ENCODE data around the gene BUB1B. TPM values are rescaled to one million over a fixed set of nuclear protein-coding genes. Genes with fewer than 3 reads are reported as not detected.
"Not testable (repeated sequence)": the region's sequence is repeated elsewhere in the genome, so short reads cannot be mapped to it uniquely, and the experiment has no call there.

BUB1B gene
- polyA plus RNA-seq, 3 donors: 0.15 to 0.17 TPM; not detected in 1

GRCh38 chr15:40162552-40162951, 1.7 kb downstream of the BUB1B start:
- 83 to 94% (median 84%) methylated on average over 2 of the region's 2 CpGs for WGBS, 3 donors
- no peak overlapping the region for H3K27ac ChIP-seq (ENCODE audit: low read depth, low read length)

- 87 to 88% (median 87%) methylated on average over 12 of the region's 12 CpGs for WGBS, 3 donors
- no peak overlapping the region for H3K27ac ChIP-seq (ENCODE audit: low read depth, low read length)
These were observed 3.0 kb downstream of the BUB1B start for GRCh38 chr15:40163657-40164416.

GRCh38 chr15:40167374-40167773, 6.5 kb downstream of the BUB1B start:
- H3K27ac ChIP-seq (ENCODE audit: low read depth, low read length): not testable (repeated sequence)
- WGBS, 3 donors: 94 to 97% (median 96%) methylated on average over 10 of the region's 10 CpGs

GRCh38 chr15:40175160-40175559, 14.3 kb downstream of the BUB1B start:
- no peak overlapping the region for H3K27ac ChIP-seq (ENCODE audit: low read depth, low read length)
- WGBS, 3 donors: 76 to 92% (median 80%) methylated on average over 3 of the region's 3 CpGs

GRCh38 chr15:40182358-40183029, 21.6 kb downstream of the BUB1B start:
- H3K27ac ChIP-seq (ENCODE audit: low read depth, low read length): no peak overlapping the region
- 50 to 80% (median 52%) methylated on average over 1 of the region's 1 CpG for WGBS, 3 donors

GRCh38 chr15:40183636-40184463, 23.0 kb downstream of the BUB1B start:
- H3K27ac ChIP-seq (ENCODE audit: low read depth, low read length): no peak overlapping the region
- WGBS, 3 donors: 64 to 86% (median 71%) methylated on average over 9 of the region's 9 CpGs

GRCh38 chr15:40190591-40190990, 29.7 kb downstream of the BUB1B start:
- H3K27ac ChIP-seq (ENCODE audit: low read depth, low read length): no peak overlapping the region
- 89 to 96% (median 94%) methylated on average over 6 of the region's 6 CpGs for WGBS, 3 donors

GRCh38 chr15:40192942-40193341, 32.1 kb downstream of the BUB1B start:
- no peak overlapping the region for H3K27ac ChIP-seq (ENCODE audit: low read depth, low read length)
- 83 to 95% (median 90%) methylated on average over 1 of the region's 1 CpG for WGBS, 3 donors

GRCh38 chr15:40197434-40197833, 36.6 kb downstream of the BUB1B start:
- WGBS, 3 donors: 62 to 96% (median 81%) methylated on average over 1 of the region's 1 CpG
- no peak overlapping the region for H3K27ac ChIP-seq (ENCODE audit: low read depth, low read length)

GRCh38 chr15:40198355-40199085, 37.7 kb downstream of the BUB1B start:
- H3K27ac ChIP-seq (ENCODE audit: low read depth, low read length): no peak overlapping the region
- 80 to 92% (median 89%) methylated on average over 1 of the region's 1 CpG for WGBS, 3 donors

GRCh38 chr15:40204100-40204499, 43.2 kb downstream of the BUB1B start:
- 97 to 100% (median 97%) methylated on average over 1 of the region's 1 CpG for WGBS, 3 donors
- no peak overlapping the region for H3K27ac ChIP-seq (ENCODE audit: low read depth, low read length)

- WGBS, 3 donors: 49 to 59% (median 58%) methylated on average over 6 of the region's 6 CpGs
- no peak overlapping the region for H3K27ac ChIP-seq (ENCODE audit: low read depth, low read length)
These were observed 56.4 kb downstream of the BUB1B start for GRCh38 chr15:40217166-40217824.

GRCh38 chr15:40219801-40220200, 58.9 kb downstream of the BUB1B start:
- 88 to 99% (median 89%) methylated on average over 1 of the region's 1 CpG for WGBS, 3 donors
- H3K27ac ChIP-seq (ENCODE audit: low read depth, low read length): no peak overlapping the region

GRCh38 chr15:40222131-40222530, 61.3 kb downstream of the BUB1B start:
- no peak overlapping the region for H3K27ac ChIP-seq (ENCODE audit: low read depth, low read length)
- 82 to 91% (median 86%) methylated on average over 6 of the region's 6 CpGs for WGBS, 3 donors

- H3K27ac ChIP-seq (ENCODE audit: low read depth, low read length): no peak overlapping the region
These were observed 65.9 kb downstream of the BUB1B start for GRCh38 chr15:40226736-40227135.

GRCh38 chr15:40229316-40229715, 68.4 kb downstream of the BUB1B start:
- WGBS, 3 donors: 96 to 97% (median 97%) methylated on average over 5 of the region's 5 CpGs

GRCh38 chr15:40229956-40230355, 69.1 kb downstream of the BUB1B start:
- no peak overlapping the region for H3K27ac ChIP-seq (ENCODE audit: low read depth, low read length)
- WGBS, 3 donors: 97 to 100% (median 98%) methylated on average over 1 of the region's 1 CpG

More at GRCh38 chr15:40229316-40229715, 68.4 kb downstream of the BUB1B start:
- no peak overlapping the region for H3K27ac ChIP-seq (ENCODE audit: low read depth, low read length)

GRCh38 chr15:40232625-40233070, 71.8 kb downstream of the BUB1B start:
- no peak overlapping the region for H3K27ac ChIP-seq (ENCODE audit: low read depth, low read length)
- 58 to 80% (median 58%) methylated on average over 7 of the region's 7 CpGs for WGBS, 3 donors

Measured in adipose tissue (tissue), 3 donors.